ENCODE measurements around the gene DNMT3L.
A peak's percentile ranks its signal among the peaks of the same experiment; 100 is the strongest.
"Not testable (repeated sequence)": the region's sequence is repeated elsewhere in the genome, so short reads cannot be mapped to it uniquely, and the experiment has no call there.

The DNMT3L gene

GRCh38 chr21:44261675-44262295 is at the start of gene DNMT3L:
TSS of gene DNMT3L (minus strand) at chr21:44261897. CDS start at chr21:44261259, 638 bp downstream.
- no peak for DNase-seq

GRCh38 chr21:44310628-44311507 is 49.2 kb upstream of the DNMT3L start:
- no peak for DNase-seq

GRCh38 chr21:44306936-44307704 is 45.4 kb upstream of the DNMT3L start:
- no peak for DNase-seq

GRCh38 chr21:44305691-44306090 is 44.0 kb upstream of the DNMT3L start:
- no peak for DNase-seq

- no peak for DNase-seq
Measured at GRCh38 chr21:44304877-44305293, 43.2 kb upstream of the DNMT3L start.

- no peak for DNase-seq
Measured at GRCh38 chr21:44304011-44304616, 42.4 kb upstream of the DNMT3L start.

- no peak for DNase-seq
Measured at GRCh38 chr21:44303490-44303981, 41.8 kb upstream of the DNMT3L start.

GRCh38 chr21:44302573-44303401 is 41.1 kb upstream of the DNMT3L start:
- DNase-seq, result not testable (repeated sequence)

GRCh38 chr21:44301961-44302406 is 40.3 kb upstream of the DNMT3L start:
- DNase-seq, result no peak

GRCh38 chr21:44301141-44301540 is 39.4 kb upstream of the DNMT3L start:
- no peak for DNase-seq

GRCh38 chr21:44300262-44300959 is 38.7 kb upstream of the DNMT3L start:
- DNase-seq, result peak in 1 of 2 donors; percentile 37

- DNase-seq, result peak; percentile 40 to 72
Measured at GRCh38 chr21:44299458-44300261, 38.0 kb upstream of the DNMT3L start, which contains the start of gene PFKL. TSS of gene PFKL (plus strand) at chr21:44300053. CDS start at chr21:44300106, 53 bp downstream.

GRCh38 chr21:44299085-44299457 is 37.4 kb upstream of the DNMT3L start:
- no peak for DNase-seq

GRCh38 chr21:44298301-44298700 is 36.6 kb upstream of the DNMT3L start:
- no peak for DNase-seq

- DNase-seq, result peak; percentile 51 to 67
Measured at GRCh38 chr21:44297525-44298290, 36.0 kb upstream of the DNMT3L start.

- DNase-seq, result no peak
Measured at GRCh38 chr21:44296916-44297315, 35.2 kb upstream of the DNMT3L start.

GRCh38 chr21:44296103-44296519 is 34.4 kb upstream of the DNMT3L start:
- DNase-seq, result no peak

GRCh38 chr21:44295646-44296045 is 33.9 kb upstream of the DNMT3L start:
- no peak for DNase-seq

- no peak for DNase-seq
Measured at GRCh38 chr21:44295163-44295573, 33.5 kb upstream of the DNMT3L start.

Data from bone marrow (tissue), 2 donors.